H1 (cell line): ENCODE results near the gene CCT3. TPM values are rescaled to one million over a fixed set of nuclear protein-coding genes. Genes with fewer than 3 reads are reported as not detected.

Source experiments
- polyA plus RNA-seq, 7 experiments: library from polyadenylated mRNA; depleted of rRNA in 3 of 7; stranded (reverse) in 5 of 7; unstranded in 2 of 7; fragments of >200 nt in 5 of 7; fragments of 200-250 nt in 2 of 7; gene quantifications; 1 replicate in 5 of 7; 2 replicates in 1 of 7; 4 replicates in 1 of 7; pipeline versions ENCODE4 v1.2.1 to v1.2.3, GENCODE V29; 2011 to 2013; ENCODE audit warnings: missing spikeins in 2 of 7, mixed read lengths in 2 of 7
- total RNA-seq: library from RNA; stranded (reverse); fragmentation: NEBNext Ultra II Directional; extraction: Animal tissue kit (Norgen Biotek cat#: 25700); gene quantifications from 2 replicates; pipeline ENCODE4 v1.2.1, GENCODE V29; 2021
- TF ChIP-seq, protein P1 (sequence below): IDR thresholded peaks from 2 replicates; pipeline ENCODE4 v1.6.1; 2012; ENCODE audit warnings: low read length, inconsistent platforms

CCT3 gene
- total and polyA plus RNA-seq, 2 of the 8 experiments (the other 6 are each of a cell fraction or from before 2014, with no cell fraction given), result 431 to 480 TPM

DNA sequence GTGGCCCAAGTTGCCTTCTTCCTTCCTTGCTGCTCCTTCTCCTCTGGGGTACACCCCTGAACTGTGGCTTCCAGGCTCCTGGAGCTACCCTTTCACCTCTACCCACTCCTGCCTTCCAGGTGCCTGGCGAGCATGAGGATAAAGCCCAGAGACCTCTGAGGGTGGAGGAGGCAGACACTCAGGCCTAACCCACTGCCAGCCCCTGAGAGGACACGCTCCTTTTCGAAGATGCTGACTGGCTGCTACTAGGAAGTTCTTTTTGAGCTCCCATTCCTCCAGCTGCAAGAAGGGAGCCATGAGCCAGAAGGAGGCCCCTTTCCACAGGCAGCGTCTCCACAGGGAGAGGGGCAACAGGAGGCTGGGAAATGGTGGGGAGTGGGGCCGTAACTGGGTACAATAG lies 46.6 kb upstream of the CCT3 start (continued):
- TF ChIP-seq, protein P1, sequence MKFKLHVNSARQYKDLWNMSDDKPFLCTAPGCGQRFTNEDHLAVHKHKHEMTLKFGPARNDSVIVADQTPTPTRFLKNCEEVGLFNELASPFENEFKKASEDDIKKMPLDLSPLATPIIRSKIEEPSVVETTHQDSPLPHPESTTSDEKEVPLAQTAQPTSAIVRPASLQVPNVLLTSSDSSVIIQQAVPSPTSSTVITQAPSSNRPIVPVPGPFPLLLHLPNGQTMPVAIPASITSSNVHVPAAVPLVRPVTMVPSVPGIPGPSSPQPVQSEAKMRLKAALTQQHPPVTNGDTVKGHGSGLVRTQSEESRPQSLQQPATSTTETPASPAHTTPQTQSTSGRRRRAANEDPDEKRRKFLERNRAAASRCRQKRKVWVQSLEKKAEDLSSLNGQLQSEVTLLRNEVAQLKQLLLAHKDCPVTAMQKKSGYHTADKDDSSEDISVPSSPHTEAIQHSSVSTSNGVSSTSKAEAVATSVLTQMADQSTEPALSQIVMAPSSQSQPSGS, result no peak
